GM19324 (cell line): ENCODE data around the gene COX19.
A peak's percentile ranks its signal among the peaks of the same experiment; 100 is the strongest.
"Not testable (repeated sequence)": the region's sequence is repeated elsewhere in the genome, so short reads cannot be mapped to it uniquely, and the experiment has no call there.

ENCODE experiments used
- ATAC-seq: cut with Tn5 transposase; IDR thresholded peaks from one replicate; pipeline ENCODE4 v1.9.1; 2021; ENCODE audit warnings: mild to moderate bottlenecking, moderate library complexity; ENCODE audit not compliant: unreplicated experiment, low FRiP score

Gene COX19

GRCh38 chr7:931871-932650 lies 43.3 kb downstream of the COX19 start:
- no peak for ATAC-seq

DNA sequence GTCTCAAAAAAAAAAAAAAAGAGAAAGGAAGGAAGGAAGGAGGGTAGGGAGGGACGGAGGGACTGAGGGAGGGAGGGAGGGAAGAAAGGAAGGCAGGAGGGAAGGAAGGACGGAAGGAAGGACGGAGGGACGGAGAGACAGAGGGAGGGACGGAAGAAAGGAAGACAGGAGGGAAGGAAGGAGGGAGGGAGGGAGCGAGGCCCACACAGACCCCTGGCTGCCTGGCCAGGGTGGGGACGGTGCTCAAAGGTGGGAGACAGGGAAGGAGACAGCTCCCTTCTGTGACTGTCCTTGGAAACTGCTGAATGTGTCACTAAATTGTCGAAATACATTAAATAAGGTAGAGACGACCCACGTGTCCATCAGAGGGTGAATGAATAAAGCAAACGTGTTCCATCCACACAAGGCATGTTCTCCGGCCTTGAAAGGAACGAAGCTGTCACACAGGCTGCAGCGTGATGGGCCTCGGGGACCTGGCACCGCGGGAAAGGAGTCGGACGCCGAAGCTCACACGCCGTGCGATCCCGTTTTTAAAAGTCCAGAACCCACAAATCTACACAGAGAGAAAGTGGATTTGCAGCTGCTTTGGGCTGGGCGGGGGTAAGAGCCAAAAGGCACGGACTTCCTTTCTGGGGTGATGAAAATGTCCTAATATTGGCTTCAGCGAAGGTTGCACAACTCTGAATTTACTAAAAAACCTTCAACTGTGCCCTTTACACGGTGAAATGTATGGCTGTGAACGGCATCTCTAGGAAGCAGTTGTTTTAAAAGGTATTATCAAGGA lies 44.2 kb downstream of the COX19 start:
- ATAC-seq, result no peak

GRCh38 chr7:929311-929711 lies 46.0 kb downstream of the COX19 start:
- no peak for ATAC-seq

DNA sequence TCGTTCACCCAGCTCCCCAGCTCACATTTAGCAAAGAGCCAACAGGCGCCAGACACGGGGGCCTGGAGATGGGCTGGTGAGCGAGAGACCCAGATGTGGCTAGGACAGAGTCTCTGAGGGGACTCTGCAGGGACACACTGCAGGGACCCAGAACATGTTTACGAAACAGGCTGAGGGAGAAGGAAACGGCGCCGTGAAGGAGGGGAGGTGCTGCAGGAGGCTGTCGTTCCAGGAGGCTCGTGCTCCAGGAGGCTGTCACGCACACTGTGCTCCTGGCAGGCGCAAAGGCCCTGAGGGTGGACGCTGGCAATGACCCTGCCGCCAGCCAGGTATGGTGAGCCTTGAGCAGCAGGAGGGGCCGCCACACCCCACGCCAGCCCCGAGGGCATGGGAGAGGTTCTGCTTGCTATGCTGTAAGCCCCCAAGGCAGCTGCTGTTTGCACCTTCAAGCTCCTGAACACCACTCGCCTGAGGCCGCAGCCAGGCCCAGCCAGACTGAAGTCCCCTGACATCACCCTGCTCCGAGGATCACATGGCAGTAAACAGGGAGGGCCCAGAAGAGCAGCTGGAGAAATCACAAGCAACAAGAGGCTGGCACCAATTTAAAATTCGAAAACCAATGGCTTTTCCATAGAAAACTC lies 48.2 kb downstream of the COX19 start:
- ATAC-seq, result no peak

GRCh38 chr7:926061-927030 lies 49.0 kb downstream of the COX19 start:
- ATAC-seq, result no peak

- ATAC-seq, result no peak
Observed at GRCh38 chr7:925601-926000, 49.7 kb downstream of the COX19 start.

GRCh38 chr7:924541-925231 lies 50.7 kb downstream of the COX19 start:
- ATAC-seq, result peak; percentile 41

DNA sequence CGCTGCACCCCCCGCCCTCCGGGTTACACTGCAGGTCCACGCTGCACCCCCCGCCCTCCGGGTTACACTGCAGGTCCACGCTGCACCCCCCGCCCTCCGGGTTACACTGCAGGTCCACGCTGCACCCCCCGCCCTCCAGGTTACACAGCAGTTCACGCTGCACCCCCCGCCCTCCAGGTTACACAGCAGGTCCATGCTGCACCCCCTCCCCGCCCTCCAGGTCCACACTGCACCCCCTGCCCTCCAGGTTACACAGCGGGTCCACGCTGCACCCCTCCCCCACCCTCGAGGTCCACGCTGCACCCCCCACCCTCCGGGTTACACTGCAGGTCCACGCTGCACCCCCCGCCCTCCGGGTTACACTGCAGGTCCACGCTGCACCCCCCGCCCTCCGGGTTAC lies 51.3 kb downstream of the COX19 start:
- not testable (repeated sequence) for ATAC-seq

DNA sequence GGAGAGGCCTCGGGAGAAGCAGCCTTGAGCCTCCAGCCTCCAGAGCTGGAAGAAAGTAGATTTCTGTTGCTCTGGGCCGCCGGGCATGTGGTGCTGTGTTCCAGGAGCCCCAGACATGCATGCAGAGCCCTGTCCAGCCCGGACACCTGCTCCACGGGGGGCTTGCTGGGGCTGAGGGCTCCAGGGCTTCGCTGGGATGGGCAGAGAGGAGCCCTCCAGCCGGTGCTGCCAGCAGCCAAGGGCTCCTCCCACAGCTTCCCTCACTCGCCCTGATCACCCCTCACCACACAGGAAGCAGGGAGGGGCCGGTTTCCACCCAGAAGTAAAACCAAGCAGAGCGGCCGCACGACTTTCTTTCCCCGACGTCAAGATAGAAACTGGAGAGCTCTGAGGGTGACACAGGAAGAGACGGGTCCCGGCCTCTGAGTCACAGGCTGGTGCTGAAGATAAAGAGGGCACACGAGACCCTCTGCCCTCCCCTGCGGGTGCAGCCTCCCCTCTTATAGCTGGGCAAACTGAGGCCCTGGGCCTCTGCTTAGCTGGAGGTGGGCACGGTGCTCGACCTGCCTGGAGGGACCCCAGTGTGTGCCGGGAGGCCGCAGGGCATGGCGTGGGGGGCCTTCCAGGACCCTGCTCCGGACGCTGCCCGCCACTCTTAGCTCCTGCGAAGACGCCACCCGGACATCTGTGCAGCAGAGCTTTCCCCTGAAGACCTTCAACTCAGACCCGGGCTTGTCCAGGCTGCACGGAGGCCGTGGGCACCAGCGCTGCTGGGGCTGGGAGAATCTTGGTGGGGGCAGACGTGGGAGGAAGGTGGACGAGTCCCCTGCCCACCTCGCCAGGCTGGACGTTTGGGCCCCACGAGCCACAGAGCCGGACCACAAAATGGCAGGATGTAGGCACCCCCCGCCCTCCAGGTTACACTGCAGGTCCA lies 52.0 kb downstream of the COX19 start:
- ATAC-seq, result peak; percentile 92

DNA sequence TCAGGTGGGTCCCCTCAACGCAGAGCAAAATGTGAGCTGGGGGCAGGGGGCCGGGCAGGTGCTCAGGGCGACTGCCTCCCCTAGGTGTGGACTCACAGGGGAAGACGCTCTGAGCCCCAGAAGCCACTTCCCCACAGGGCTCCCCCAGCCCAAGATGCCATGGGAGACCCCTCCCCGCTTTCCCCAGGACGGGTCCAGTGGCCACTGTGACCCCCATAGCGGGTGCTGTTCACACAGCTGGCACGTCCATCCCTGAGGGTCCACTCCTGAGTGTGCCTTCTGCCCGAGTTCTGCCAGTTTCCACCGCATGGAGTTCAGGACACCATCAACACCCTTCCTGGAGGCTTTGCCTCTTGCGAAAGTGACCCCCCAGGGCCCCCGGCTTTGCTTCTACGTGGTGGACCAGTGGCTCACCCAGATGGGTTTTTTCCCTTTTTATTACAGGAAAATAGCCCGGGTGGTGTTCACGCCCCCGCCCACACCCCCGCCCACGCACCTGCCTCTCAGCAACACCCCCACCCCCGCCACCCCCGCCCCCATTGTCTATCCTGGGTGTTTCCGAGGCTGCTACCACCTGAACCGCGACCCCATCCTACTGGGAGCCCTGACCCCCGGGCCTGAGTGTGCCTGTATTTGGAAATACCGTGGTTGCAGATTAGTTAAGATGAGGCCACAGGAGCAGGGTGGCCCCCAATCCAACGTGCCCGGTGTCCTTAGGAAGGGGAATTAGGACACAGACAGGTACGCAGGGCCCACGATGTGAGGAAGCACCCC lies 52.8 kb downstream of the COX19 start:
- ATAC-seq, result no peak

- no peak for ATAC-seq
Observed at GRCh38 chr7:921581-922333, 53.6 kb downstream of the COX19 start.

- ATAC-seq, result no peak
Observed at GRCh38 chr7:921071-921461, 54.3 kb downstream of the COX19 start.

DNA sequence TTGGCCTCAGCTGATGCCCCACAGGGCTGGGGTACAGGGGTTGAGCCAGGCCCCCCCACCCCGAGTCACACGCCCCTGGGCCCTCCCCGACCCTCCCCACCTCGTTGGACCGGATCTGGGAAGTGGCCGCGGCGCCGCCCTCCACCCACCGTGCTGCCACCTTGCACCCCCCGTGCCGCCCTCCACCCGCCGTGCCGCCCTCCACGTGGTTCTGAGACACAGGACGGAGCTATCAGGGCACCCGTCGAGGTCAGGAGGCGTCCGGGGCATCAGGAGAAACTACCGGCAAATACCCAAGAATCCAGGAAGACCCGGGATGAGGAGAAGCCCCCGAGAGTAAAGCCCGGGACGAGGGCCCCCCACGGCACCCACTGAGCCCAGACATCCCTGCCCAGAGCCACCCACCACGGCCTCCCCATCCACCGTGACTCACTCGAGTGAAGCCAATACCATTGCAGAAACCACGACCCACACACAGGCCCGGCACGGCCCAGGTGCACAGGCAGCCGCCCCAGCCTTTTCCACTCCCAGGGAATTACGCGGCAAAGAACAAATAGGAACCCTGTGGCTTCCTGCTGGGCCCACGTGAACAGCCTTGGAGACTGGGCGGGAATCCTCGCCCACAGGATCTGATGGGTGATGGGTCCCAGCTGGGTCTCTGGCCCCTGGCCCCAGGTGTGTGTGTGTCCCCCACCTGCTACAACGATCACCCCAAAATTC lies 54.8 kb downstream of the COX19 start:
- no peak for ATAC-seq

DNA sequence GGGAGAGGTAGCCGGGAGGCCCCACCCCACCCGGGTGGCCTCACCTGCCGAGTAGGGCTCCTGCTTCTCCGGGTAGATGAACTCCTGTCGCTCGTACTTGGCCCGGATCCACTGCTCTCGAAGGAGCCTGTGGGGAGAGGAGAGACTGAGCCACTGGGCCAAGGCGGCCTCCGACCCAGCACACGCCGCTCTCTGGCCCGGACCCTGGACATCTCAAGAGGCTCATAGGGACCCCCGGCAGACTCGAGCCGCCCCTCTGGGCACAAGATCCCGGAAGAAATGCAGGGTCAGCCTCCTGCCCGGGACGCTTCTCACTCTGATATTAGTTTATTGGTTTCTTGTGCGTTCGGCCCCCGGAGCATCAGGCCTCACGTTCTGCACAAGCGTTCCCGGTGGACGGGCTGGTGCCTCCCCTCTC lies 55.4 kb downstream of the COX19 start:
- ATAC-seq, result no peak

GRCh38 chr7:919114-919442 lies 56.3 kb downstream of the COX19 start:
- ATAC-seq, result no peak

DNA sequence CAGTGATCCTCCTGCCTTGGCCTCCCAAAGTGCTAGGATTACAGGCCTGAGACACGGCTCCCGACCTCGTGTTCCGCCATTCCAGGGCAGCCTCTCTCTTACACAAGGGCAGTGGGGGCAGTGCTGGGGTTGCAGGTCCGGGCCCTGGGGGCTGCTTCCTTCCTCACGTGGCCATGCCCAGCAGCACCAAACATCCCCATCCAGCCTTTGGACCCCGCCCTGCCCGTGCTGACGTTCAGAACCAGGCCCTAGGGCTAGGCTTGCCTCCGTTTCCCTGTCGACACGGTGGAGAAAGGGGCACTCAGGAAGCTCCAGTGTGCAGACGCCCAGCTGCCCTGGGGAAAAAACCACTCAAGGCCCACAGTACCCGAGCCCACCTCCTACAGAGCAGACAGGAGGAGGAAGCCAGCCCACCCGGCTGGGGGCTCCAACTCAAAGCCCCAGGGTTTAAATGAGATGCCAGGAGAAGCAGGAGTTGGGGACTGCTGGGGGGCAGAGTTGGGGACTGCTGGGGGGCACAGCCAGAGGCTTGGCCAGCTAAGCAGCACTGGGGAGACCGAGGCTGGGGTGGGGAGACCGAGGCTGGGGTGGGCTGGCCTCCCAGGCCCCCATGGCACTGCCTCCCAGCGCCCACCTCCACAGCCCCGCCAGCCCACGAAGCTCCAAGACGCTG lies 56.8 kb downstream of the COX19 start:
- no peak for ATAC-seq
